Measurements from ENCODE around the gene SMKR1. TPM values are rescaled to one million over a fixed set of nuclear protein-coding genes. Genes with fewer than 3 reads are reported as not detected.

SMKR1 gene
- total and polyA plus RNA-seq, 9 of the 15 experiments (the other 6 are each of a cell fraction or from before 2014, with no cell fraction given) = 0.58 to 1.8 (median 0.93) TPM; not detected in 1

- no peaks in the 10 kb centered on the region for H3K4me1 ChIP-seq (replicated peaks in 1 of 2; ENCODE audit: control insufficient read depth in 2 of 2, insufficient read depth in 2 of 2, low read length in 2 of 2)
- no peaks in the 10 kb centered on the region for H4K20me1 ChIP-seq (replicated peaks; ENCODE audit: control insufficient read depth, insufficient read depth, low read length)
- H3K9me1 ChIP-seq (ENCODE audit: control insufficient read depth, insufficient read depth, low read length) = no peaks in the 10 kb centered on the region
- no peak for DNase-seq (ENCODE audit: extremely low read depth in 1 of 4, low spot score in 3 of 4)
- no peak for FAIRE-seq
- intact Hi-C loops (cut with micrococcal nuclease) = no loop called here
- no peak overlapping the region for H2AFZ ChIP-seq (ENCODE audit: low read depth, low read length)
- no peaks in the 10 kb centered on the region for H3K79me2 ChIP-seq (ENCODE audit: control insufficient read depth, insufficient read depth, low read length)
- ATAC-seq = no peak
- CTCF ChIA-PET (ENCODE audit: low intra/inter-chr PET ratio) = no interaction called here
- 0 out of 2 replicates have a peak, but pooled peaks have one; percentile 4 for TF ChIP-seq ZNF143 (CRISPR knock-in tag; IDR thresholded peaks at IDR 0.05)
- no peak for TF ChIP-seq ZNF282 (CRISPR knock-in tag; IDR thresholded peaks at IDR 0.05)
- no peak overlapping the region for H3K4me2 ChIP-seq (ENCODE audit: insufficient read depth, low read length)
- no peaks in the 10 kb centered on the region for H3K36me3 ChIP-seq (ENCODE audit: control insufficient read depth, insufficient read depth, low read length)
- 0 out of 2 replicates have a peak, but pooled peaks cover 2% of the 10 kb centered on the region for H3K9me3 ChIP-seq (replicated peaks; ENCODE audit: control insufficient read depth, insufficient read depth, low read depth, low read length)
- no peak overlapping the region for H3K4me3 ChIP-seq
- in situ Hi-C loops (cut with MboI) = no loop called here
- no TSS peak for BruUV-seq (replicated peaks)
- WGBS (ENCODE audit: insufficient coverage, low coverage, missing lambda C conversion rate) = 12% methylated on average over 10 of the region's 10 CpGs
- H3K9ac ChIP-seq (ENCODE audit: insufficient read depth in 1 of 2, low read depth in 2 of 2, low read length in 2 of 2) = no peak overlapping the region
- POLR2A ChIA-PET = interaction anchor here (0.9 to 1.1 kb wide), 3 partner anchors 9 to 98 kb away, joined by 3 to 4 read pairs (median 3); partner anchors contain the start of gene NRF1
- no peak overlapping the region for H3K27ac ChIP-seq (ENCODE audit: extremely low read depth, low read depth, low read length)
- H3K27me3 ChIP-seq (ENCODE audit: control insufficient read depth in 2 of 2, insufficient read depth in 2 of 2, low read length in 2 of 2) = peaks cover 34 to 55% of the 10 kb centered on the region in 2 experiments
These were observed 11.2 kb downstream of the SMKR1 start for GRCh38 chr7:129513546-129513945.

- Histone ChIP-seq H3K36me3 (ENCODE audit: control insufficient read depth, insufficient read depth, low read length) (no peaks in the 10 kb centered on the region), H2AFZ (ENCODE audit: low read depth, low read length) (no peak overlapping the region), H3K27ac (ENCODE audit: extremely low read depth, low read depth, low read length) (no peak overlapping the region), H3K4me2 (ENCODE audit: insufficient read depth, low read length) (no peak overlapping the region), H3K9me3 (replicated peaks; ENCODE audit: control insufficient read depth, insufficient read depth, low read depth, low read length) (0 out of 2 replicates have a peak, but pooled peaks cover 2% of the 10 kb centered on the region), H3K9ac (ENCODE audit: insufficient read depth in 1 of 2, low read depth in 2 of 2, low read length in 2 of 2) (no peak overlapping the region), H3K4me3 (no peak overlapping the region), H3K4me1 (replicated peaks in 1 of 2; ENCODE audit: control insufficient read depth in 2 of 2, insufficient read depth in 2 of 2, low read length in 2 of 2) (no peaks in the 10 kb centered on the region), H4K20me1 (replicated peaks; ENCODE audit: control insufficient read depth, insufficient read depth, low read length) (no peaks in the 10 kb centered on the region), H3K27me3 (ENCODE audit: control insufficient read depth in 2 of 2, insufficient read depth in 2 of 2, low read length in 2 of 2) (peaks cover 31 to 49% of the 10 kb centered on the region in 2 experiments), H3K79me2 (ENCODE audit: control insufficient read depth, insufficient read depth, low read length) (no peaks in the 10 kb centered on the region), H3K9me1 (ENCODE audit: control insufficient read depth, insufficient read depth, low read length) (no peaks in the 10 kb centered on the region)
- DNase-seq (ENCODE audit: extremely low read depth in 1 of 4, low spot score in 3 of 4) (no peak), FAIRE-seq (no peak), ATAC-seq (peak; percentile 33)
- intact Hi-C loops (cut with micrococcal nuclease) (no loop called here), in situ Hi-C loops (cut with MboI) (no loop called here)
- no TSS peak for BruUV-seq (replicated peaks)
- 0% methylated on average over 4 of the region's 4 CpGs for WGBS (ENCODE audit: insufficient coverage, low coverage, missing lambda C conversion rate)
- TF ChIP-seq SIN3A (IDR thresholded peaks at IDR 0.05; ENCODE audit: borderline replicate concordance in 2 of 2, control insufficient read depth in 1 of 2, low read depth in 2 of 2, low read length in 2 of 2) (no peak), CEBPG (CRISPR knock-in tag; IDR thresholded peaks at IDR 0.05) (0 out of 2 replicates have a peak, but pooled peaks have one; percentile 33), CEBPG (tag; conservative IDR thresholded peaks at IDR 0.05 in 1 of 2, IDR thresholded peaks at IDR 0.05 in 1 of 2) (no peak; a peak in 1 of 4 replicates), HDAC6 (IDR thresholded peaks at IDR 0.05; ENCODE audit: low read depth, low read length) (0 out of 2 replicates have a peak, but pooled peaks have one; percentile 4), CEBPB (tag; IDR thresholded peaks at IDR 0.05) (0 out of 2 replicates have a peak, but pooled peaks have one; percentile 28), NFE2L1 (tag; IDR thresholded peaks at IDR 0.05; ENCODE audit: borderline replicate concordance, low read depth) (no peak), ATF3 (IDR thresholded peaks at IDR 0.05) (0 out of 2 replicates have a peak, but pooled peaks have one; percentile 8), ATF3 (CRISPR knock-in tag; conservative IDR thresholded peaks at IDR 0.05) (no peak), GABPA (tag; conservative IDR thresholded peaks at IDR 0.05; ENCODE audit: low read depth) (no peak), ZNF41 (CRISPR knock-in tag; conservative IDR thresholded peaks at IDR 0.05) (no peak), ZNF449 (CRISPR knock-in tag; IDR thresholded peaks at IDR 0.05) (no peak)
- ChIA-PET CTCF (ENCODE audit: low intra/inter-chr PET ratio) (no interaction called here), POLR2A (interaction anchor here (0.9 to 1.1 kb wide), 3 partner anchors 8 to 97 kb away, joined by 3 to 4 read pairs (median 3); partner anchors contain the start of gene NRF1)
These were observed 12.4 kb downstream of the SMKR1 start for GRCh38 chr7:129514683-129515082.
